PC-9 (cell line): ENCODE measurements around the gene DBNL.
"Not testable (repeated sequence)": the region's sequence is repeated elsewhere in the genome, so short reads cannot be mapped to it uniquely, and the experiment has no call there.

Source experiments
- EZH2 ChIP-seq: fragments of 200-600 bp; sonication (generic); IDR thresholded peaks from 2 replicates; pipeline ENCODE4 v1.8.0; 2017; ENCODE audit warnings: antibody characterized with exemption, low read depth
- TF ChIP-seq, protein P1 (sequence below): fragments of 200-600 bp; sonication (generic); conservative IDR thresholded peaks from 2 replicates; pipeline ENCODE4 v1.6.1; 2017; ENCODE audit warnings: mixed run types, antibody characterized with exemption, mild to moderate bottlenecking, moderate library complexity

GRCh38 chr7:44033971-44034844 lies 10.3 kb upstream of the DBNL start:
- not testable (repeated sequence) for TF ChIP-seq EZH2
- TF ChIP-seq, protein P1, sequence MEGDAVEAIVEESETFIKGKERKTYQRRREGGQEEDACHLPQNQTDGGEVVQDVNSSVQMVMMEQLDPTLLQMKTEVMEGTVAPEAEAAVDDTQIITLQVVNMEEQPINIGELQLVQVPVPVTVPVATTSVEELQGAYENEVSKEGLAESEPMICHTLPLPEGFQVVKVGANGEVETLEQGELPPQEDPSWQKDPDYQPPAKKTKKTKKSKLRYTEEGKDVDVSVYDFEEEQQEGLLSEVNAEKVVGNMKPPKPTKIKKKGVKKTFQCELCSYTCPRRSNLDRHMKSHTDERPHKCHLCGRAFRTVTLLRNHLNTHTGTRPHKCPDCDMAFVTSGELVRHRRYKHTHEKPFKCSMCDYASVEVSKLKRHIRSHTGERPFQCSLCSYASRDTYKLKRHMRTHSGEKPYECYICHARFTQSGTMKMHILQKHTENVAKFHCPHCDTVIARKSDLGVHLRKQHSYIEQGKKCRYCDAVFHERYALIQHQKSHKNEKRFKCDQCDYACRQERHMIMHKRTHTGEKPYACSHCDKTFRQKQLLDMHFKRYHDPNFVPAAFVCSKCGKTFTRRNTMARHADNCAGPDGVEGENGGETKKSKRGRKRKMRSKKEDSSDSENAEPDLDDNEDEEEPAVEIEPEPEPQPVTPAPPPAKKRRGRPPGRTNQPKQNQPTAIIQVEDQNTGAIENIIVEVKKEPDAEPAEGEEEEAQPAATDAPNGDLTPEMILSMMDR, result not testable (repeated sequence)
